ENCODE measurements around the gene SETD5. TPM values are rescaled to one million over a fixed set of nuclear protein-coding genes. Genes with fewer than 3 reads are reported as not detected.
A peak's percentile ranks its signal among the peaks of the same experiment; 100 is the strongest.

SETD5 gene
- total RNA-seq, 2 donors from 2014 or later: 158 to 173 TPM

GRCh38 chr3:9503283-9503682, 105.9 kb downstream of the SETD5 start:
- DNase-seq: peak; percentile 72 to 73
- H3K4me1 Mint-ChIP-seq (ENCODE audit: low read depth): peaks cover 10% of the 10 kb centered on the region
- peaks cover 45% of the 10 kb centered on the region for H3K27me3 Mint-ChIP-seq (ENCODE audit: low read depth)
- peak; percentile 41 to 54 for ATAC-seq (replicated peaks in 1 of 2)
- no peaks in the 10 kb centered on the region for H3K9me3 Mint-ChIP-seq
- no peak overlapping the region for H3K4me3 Mint-ChIP-seq
- H3K27ac Mint-ChIP-seq: no peak overlapping the region
- H3K36me3 Mint-ChIP-seq (ENCODE audit: insufficient read depth in 2 of 2): no peaks in the 10 kb centered on the region

- ATAC-seq (replicated peaks in 1 of 2): no peak
- H3K9me3 Mint-ChIP-seq: no peaks in the 10 kb centered on the region
- no peaks in the 10 kb centered on the region for H3K36me3 Mint-ChIP-seq (ENCODE audit: insufficient read depth in 2 of 2)
Measured at GRCh38 chr3:9507586-9508578, 110.5 kb downstream of the SETD5 start.

DNA sequence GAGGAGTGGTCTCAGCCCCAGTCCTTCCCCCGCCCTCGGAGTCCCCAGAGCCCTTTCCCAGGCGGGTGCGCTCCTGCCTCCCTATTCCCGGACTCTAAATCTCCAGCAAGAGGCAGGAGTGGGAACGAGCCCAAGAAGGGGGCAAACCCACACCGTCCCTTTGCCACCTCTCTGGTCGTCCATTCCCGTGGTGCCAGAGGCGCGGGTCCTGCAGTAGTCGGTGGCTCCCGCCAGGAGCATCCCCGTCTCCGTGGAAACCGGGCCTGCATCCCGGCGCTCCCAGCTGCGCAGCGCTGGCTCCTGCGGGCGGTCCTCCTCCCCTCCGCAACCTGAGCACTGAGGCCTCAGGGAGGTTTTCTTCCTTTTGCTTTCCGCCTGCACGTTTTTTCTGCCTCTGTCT, 111.4 kb downstream of the SETD5 start:
- H3K4me3 Mint-ChIP-seq: no peak overlapping the region
- no peaks in the 10 kb centered on the region for H3K36me3 Mint-ChIP-seq (ENCODE audit: insufficient read depth in 2 of 2)

More at GRCh38 chr3:9507586-9508578, 110.5 kb downstream of the SETD5 start:
- DNase-seq: no peak
- H3K4me1 Mint-ChIP-seq (ENCODE audit: low read depth): no peaks in the 10 kb centered on the region
- H3K4me3 Mint-ChIP-seq: no peak overlapping the region
- peaks cover 27% of the 10 kb centered on the region for H3K27me3 Mint-ChIP-seq (ENCODE audit: low read depth)
- no peak overlapping the region for H3K27ac Mint-ChIP-seq

DNA sequence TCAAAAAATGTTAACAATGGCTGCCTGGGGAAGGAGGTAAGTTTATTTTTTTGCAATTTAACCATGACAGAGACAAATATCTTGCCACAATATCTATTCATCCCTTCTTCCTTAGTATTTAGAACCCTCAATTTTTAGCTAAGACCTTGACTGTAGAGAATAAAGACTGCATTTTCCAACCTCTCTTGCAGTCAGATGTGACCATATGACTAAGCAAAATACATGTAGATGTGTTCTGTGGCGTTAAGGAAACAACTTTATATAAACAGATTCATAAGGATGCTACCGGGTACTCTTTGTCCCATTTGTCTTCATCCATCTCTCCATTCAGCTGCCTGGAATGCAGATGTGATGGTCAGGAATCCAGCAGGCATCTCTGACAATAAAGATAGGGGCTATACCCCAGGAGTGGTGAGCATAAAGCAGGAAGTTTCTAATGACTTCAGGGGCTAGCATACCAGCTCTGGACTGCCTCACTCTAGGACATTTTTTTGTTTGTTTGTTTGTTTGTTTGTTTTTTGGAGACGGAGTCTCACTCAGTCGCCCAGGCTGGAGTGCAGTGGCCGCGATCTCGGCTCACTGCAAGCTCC, 115.1 kb downstream of the SETD5 start:
- Mint-ChIP-seq H3K9me3 (no peaks in the 10 kb centered on the region), H3K4me3 (no peak overlapping the region), H3K27me3 (ENCODE audit: low read depth) (peaks cover 24% of the 10 kb centered on the region), H3K27ac (no peak overlapping the region), H3K4me1 (ENCODE audit: low read depth) (no peaks in the 10 kb centered on the region), H3K36me3 (ENCODE audit: insufficient read depth in 2 of 2) (no peaks in the 10 kb centered on the region)
- DNase-seq (no peak), ATAC-seq (replicated peaks in 1 of 2) (no peak)

More for the DNA sequence above, 111.4 kb downstream of the SETD5 start:
- ATAC-seq (replicated peaks in 1 of 2): no peak
- Mint-ChIP-seq H3K27ac (no peak overlapping the region), H3K27me3 (ENCODE audit: low read depth) (peaks cover 27% of the 10 kb centered on the region), H3K4me1 (ENCODE audit: low read depth) (no peaks in the 10 kb centered on the region), H3K9me3 (no peaks in the 10 kb centered on the region)
- no peak for DNase-seq

- Mint-ChIP-seq H3K4me1 (ENCODE audit: low read depth) (no peaks in the 10 kb centered on the region), H3K27ac (no peak overlapping the region), H3K36me3 (ENCODE audit: insufficient read depth in 2 of 2) (no peaks in the 10 kb centered on the region), H3K27me3 (ENCODE audit: low read depth) (peaks cover 13% of the 10 kb centered on the region), H3K4me3 (no peak overlapping the region), H3K9me3 (no peaks in the 10 kb centered on the region)
- ATAC-seq (replicated peaks in 1 of 2) (no peak), DNase-seq (no peak)
Measured at GRCh38 chr3:9514306-9514705, 116.9 kb downstream of the SETD5 start.

- DNase-seq (no peak), ATAC-seq (replicated peaks in 1 of 2) (no peak)
- Mint-ChIP-seq H3K36me3 (ENCODE audit: insufficient read depth in 2 of 2) (no peaks in the 10 kb centered on the region), H3K27me3 (ENCODE audit: low read depth) (peaks cover 14% of the 10 kb centered on the region), H3K9me3 (no peaks in the 10 kb centered on the region), H3K4me3 (no peak overlapping the region), H3K4me1 (ENCODE audit: low read depth) (no peaks in the 10 kb centered on the region), H3K27ac (no peak overlapping the region)
Measured at GRCh38 chr3:9514956-9515355, 117.5 kb downstream of the SETD5 start.

DNA sequence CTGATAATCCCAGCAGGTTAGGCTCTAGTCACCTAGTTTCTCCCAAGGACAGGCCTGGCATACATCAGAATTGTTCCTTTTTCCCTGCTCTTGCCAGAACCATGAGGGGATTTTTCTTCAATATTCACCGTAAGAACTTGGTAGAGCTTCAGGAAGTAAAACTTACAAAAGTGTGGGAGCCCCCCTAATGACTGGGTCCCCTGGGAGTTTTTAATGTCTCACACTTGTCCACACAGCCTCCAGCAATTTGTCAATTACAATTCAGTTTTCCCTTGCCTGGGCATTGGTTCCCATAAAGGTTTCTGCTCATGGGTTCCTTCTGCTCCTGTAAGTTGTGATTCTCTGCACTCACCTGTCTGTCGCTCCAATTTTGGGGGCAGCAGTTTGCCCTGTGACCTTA, 127.7 kb downstream of the SETD5 start:
- Mint-ChIP-seq H3K9me3 (peaks cover 0 to 3% of the 10 kb centered on the region in 2 donors), H3K27me3 (ENCODE audit: low read depth) (peaks cover 41% of the 10 kb centered on the region)
- ATAC-seq (replicated peaks in 1 of 2): no peak

More for the DNA sequence above, 127.7 kb downstream of the SETD5 start:
- Mint-ChIP-seq H3K4me1 (ENCODE audit: low read depth) (no peaks in the 10 kb centered on the region), H3K36me3 (ENCODE audit: insufficient read depth in 2 of 2) (no peaks in the 10 kb centered on the region), H3K27ac (no peak overlapping the region), H3K4me3 (no peak overlapping the region)
- DNase-seq: no peak

Other genes starting within 250 kb of the SETD5 start
- gene SRGAP3, start 148.0 kb upstream of the SETD5 start, total RNA-seq: 1 to 10 TPM; 2.8 to 3.0 TPM
- gene THUMPD3, start 34.6 kb upstream of the SETD5 start, total RNA-seq: 10 to 100 TPM; 56.0 to 65.5 TPM
- not detected for gene LHFPL4, start 156.2 kb downstream of the SETD5 start, total RNA-seq

Measured in activated T-cell treated with anti-CD3 and anti-CD28 coated beads, Interleukin-2, amount 50 U/mL, for 72 hours (primary cell).